NCI-H446 treated with DMSO at 0.1 percent for 48 hours (cell line): ENCODE data around the gene PEX14.
A peak's percentile ranks its signal among the peaks of the same experiment; 100 is the strongest.
"Not testable (repeated sequence)": the region's sequence is repeated elsewhere in the genome, so short reads cannot be mapped to it uniquely, and the experiment has no call there.

Source experiments
- DNase-seq: peaks from one replicate; lab custom pipeline; 2025; lab: John Stamatoyannopoulos, UW

PEX14 gene, protein sequence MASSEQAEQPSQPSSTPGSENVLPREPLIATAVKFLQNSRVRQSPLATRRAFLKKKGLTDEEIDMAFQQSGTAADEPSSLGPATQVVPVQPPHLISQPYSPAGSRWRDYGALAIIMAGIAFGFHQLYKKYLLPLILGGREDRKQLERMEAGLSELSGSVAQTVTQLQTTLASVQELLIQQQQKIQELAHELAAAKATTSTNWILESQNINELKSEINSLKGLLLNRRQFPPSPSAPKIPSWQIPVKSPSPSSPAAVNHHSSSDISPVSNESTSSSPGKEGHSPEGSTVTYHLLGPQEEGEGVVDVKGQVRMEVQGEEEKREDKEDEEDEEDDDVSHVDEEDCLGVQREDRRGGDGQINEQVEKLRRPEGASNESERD

DNA sequence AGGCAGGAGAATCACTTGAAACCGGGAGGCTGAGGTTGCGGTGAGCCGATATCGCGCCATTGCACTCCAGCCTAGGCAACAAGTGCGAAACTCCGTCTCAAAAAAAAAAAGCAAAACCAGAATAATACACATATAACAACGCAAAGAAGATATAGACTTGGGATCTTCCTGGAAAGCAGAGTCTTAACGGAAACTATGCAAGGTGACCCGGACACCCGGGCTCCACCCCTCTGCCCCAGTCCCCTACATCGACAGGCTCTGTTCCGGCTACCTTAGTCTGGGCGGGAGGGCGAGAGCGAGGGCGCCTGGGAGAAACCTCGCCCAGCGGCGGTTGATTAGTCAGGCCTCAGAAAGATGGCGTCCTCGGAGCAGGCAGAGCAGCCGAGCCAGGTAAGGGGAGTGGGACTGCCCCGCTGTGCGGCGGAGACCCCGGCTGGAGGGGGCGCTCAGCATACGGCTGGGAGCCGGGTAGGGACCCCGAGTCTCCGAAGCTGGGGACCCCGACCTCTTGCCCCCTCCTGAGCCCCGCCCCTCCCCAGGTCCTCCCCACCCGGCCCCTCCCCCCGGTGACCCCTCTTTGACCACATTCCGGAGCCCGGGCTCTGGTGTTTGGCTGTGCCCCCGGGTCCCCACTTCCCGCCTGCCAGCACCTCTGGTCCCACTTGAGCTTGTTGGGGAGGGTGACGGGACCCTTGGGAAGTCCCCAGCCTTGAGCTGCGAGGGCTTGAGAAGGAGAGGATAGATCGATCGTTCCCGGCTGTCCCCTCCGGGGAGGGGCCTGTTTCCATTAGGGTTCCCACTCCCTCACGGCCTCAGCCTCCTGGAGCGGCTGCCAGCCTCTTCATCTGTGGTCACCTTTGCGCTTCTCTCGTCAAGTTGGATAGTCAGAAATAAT, at the start of gene PEX14:
Gene PEX14 (plus strand): TSS at position 338 of the 895 bp plus-strand sequence. CDS start 17 bp downstream, at position 355.
- DNase-seq = peak; percentile 76

DNA sequence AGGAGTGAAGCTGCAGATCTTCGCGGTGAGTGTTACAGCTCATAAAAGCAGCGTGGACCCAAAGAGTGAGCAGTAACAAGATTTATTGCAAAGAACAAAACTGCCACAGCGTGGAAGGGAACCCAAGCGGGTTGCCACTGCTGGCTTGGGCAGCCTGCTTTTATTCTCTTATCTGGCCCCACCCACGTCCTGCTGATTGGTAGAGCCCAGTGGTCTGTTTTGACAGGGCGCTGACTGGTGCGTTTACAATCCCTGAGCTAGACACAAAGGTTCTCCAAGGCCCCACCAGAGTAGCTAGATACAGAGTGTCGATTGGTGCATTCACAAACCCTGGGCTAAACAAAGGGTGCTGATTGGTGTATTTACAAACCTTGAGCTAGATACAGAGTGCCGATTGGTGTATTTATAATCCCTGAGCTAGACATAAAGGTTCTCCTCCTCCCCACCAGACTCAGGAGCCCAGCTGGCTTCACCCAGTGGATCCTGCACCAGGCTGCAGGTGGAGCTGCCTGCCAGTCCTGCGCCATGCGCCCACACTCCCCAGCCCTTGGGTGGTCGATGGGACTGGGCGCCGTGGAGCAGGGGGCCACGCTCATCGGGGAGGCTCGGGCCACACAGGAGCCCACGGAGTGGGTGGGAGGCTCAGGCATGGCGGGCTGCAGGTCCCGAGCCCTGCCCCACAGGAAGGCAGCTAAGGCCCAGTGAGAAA, 48.8 kb upstream of the PEX14 start:
- DNase-seq = not testable (repeated sequence)

DNA sequence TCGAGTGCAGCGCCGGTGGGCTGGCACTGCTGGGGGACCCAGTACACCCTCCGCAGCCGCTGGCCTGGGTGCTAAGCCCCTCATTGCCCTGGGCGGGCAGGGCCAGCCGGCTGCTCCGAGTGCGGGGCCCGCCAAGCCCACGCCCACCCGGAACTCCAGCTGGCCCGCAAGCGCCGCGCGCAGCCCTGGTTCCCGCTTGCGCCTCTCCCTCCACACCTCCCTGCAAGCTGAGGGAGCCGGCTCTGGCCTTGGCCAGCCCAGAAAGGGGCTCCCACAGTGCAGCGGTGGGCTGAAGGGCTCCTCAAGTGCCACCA, 48.3 kb upstream of the PEX14 start:
- not testable (repeated sequence) for DNase-seq

DNA sequence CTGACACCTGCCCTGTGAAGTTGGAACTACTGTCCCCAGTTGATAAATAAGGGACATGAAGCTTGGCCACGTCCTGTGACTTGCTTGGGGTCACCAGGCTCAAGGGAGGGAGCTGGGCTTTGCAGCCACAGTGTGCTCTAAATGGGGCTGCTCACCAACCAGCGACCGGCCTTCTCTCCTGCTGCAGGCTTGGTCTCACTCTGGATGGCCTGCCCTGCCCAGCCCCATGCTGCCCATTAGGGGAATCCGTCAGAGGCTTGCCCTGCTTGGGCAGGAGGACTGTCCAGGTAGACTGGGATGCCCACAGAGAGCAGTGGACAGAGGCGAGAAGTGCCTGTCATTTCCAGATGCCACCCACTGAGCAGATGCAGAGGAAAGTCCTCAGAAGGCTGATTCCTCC, 45.8 kb upstream of the PEX14 start:
- DNase-seq = no peak

DNA sequence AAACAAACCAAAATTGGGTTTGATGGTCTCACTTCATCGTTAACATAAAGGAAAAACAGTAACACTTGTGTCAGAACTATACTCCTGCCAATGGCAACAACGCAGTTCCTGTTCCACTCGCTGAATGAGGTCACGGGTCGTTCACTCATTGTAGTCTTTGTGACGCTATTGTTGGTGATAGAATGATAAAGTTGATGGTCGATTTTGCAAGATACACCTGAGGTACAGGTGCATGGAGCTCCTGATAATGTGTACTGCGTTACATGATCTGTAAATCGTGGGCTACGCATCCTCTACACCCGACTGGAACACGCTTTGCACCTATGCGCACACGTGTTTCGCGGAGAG, 44.9 kb upstream of the PEX14 start:
- no peak for DNase-seq

DNA sequence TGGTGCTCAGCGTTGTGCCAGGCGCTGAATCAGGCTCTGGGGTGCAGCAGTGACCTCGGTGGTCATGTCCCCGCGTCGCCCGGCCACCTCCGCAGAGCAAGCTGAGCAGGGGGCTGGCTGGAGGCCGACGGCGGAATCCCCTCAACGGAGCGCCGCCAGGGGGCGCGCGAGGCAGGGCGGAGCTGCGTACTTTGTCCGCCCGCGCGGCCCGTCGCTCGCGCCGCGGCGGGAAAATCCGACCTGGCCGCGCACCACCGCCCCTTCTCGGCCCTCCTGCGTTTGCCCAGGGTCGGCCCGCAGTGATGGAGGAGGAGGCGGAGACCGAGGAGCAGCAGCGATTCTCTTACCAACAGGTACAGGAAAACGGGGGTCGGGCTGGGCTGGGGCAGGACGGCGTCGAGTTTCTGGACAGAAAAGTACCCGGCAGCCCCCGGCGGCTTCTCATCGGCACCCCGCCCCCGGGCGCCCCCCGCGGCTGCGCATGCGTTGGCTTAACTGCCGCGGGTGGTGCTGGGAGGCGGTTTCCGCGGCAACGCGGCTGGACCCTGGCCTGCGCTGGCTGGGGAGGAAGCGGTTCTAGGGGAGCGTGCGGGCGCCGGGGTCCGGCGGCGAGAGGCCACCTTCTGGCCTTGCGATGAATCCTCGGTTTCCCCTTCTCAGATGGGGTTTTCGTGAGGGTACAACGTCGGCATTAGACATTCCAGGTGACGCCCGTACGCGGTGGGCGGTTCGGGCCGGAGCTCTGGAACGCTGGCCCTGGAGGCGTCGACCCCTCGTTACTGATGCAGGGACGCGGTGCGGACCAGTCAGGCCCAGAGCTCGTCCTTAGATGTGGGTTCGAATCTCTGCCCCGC, 44.3 kb upstream of the PEX14 start, which contains the start of gene CENPS:
Gene CENPS (plus strand): TSS at position 218 of the 854 bp plus-strand sequence. CDS start 85 bp downstream, at position 303.
- peak; percentile 82 for DNase-seq

DNA sequence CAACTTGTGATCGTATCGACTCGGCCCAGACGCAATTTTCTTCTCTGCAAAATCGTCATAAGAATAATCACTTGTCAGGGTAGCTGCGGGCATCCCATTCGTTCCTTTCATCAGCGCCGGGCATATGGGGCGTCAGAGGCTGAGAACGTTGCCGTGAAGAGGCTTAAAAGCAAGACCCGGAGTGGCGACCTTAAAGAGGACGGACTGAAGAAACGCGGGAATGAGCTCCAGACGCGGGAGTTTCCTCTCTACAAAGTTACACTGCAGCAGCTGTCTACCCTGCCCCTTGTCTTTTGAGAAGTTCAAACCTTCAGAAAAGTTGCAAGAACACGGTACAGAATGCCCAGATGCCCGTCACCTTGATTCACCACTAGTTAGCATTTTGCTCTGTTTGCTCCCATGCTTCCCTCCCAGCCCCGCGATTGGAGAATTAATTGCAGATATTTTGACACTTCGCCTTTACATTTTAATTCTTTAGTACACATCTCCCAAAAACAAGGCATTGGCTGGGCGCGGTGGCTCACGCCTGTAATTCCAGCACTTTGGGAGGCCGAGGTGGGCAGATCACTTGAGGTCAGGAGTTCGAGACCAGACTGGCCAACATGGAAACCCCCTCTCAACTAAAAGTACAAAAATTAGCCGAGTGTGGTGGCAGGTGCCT, 43.5 kb upstream of the PEX14 start:
- DNase-seq = no peak

DNA sequence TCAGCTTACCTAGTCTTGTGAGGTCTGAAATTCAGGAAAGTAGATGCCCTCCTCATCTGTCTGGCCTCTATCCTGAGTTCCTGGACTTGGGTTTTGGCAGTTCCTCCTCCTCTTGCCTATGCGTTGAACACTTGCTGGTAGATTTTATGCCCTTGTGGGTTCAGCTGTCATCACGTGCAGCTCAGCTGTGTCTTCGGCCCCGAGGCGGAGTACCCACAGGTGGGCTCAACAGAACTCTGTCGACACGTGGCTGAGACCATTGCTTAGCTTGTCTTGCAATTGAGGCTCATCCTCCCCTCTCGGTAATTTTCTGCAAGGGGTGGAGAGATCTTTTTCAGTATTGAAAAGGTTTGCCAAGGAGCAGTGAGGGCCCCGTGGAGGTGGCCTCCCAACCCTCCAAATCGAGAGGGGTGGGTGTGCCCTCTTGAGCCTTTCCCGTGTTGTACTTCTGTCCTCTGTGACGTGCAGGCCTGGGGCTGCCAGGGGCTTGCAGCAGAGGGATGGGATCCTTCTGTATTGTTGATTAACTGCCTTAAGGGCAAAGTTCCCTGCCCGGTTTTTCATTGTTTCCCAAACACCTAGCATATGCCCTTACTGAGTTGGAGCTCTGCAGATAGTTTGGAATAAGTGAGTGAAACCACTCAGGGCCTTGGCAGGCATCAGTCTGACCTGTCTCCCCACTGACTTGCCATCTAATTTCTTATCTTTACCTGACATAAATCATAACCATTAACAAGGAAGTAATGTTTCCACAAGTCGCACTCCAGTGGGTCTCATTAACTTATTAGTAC, 41.6 kb upstream of the PEX14 start:
- no peak for DNase-seq

DNA sequence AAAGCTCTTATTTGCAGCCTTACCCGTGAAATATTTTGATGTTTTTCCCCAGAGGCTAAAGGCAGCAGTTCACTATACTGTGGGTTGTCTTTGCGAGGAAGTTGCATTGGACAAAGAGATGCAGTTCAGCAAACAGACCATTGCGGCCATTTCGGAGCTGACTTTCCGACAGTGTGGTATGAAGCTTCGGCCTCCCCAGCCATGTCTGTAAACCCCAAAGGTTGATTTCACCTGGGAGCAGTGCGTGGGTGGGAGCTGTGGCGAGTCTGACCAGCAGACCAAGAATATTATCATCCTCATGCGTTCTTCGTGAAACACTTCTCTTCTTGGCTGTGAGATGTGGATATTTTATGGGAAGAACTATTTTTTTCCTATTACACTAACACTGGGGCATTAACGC, 41.0 kb upstream of the PEX14 start:
- no peak for DNase-seq

DNA sequence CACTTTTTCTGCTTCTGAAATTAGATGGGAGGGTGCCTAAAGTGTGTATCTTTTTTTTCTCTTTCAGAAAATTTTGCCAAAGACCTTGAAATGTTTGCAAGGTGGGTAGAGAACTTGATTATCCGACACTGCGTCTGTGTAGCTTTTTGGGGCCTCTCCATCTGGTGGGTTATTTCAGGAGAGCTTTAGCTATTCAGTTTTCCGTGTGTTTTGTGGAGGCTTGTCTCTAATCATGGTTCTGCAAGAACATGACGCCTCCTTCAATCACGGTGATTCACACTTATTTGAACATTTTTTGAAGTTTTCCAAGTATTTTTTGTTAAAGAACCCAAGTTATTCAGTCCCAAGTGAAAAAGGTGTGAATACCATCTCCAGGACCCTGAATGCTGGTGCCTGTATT, 40.2 kb upstream of the PEX14 start:
- no peak for DNase-seq

DNA sequence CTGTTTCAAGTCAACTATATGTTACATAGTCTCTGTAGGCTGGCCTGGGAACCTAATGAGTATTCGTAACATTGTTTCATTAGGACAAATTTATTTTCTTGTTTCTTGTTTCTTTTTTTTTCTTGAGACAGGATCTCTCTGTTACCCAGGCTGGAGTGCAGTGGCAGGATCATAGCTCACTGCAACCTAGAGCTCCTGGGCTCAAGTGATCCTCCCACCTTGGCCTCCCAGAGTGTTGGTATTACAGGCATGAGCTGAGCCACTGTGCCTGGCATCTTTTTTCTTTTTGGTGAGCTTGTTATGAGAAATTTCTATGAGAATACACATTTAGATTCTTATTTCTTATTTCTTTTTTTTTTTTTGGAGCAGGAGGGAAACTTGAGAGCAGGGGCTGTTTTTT, 37.7 kb upstream of the PEX14 start:
- no peak for DNase-seq

DNA sequence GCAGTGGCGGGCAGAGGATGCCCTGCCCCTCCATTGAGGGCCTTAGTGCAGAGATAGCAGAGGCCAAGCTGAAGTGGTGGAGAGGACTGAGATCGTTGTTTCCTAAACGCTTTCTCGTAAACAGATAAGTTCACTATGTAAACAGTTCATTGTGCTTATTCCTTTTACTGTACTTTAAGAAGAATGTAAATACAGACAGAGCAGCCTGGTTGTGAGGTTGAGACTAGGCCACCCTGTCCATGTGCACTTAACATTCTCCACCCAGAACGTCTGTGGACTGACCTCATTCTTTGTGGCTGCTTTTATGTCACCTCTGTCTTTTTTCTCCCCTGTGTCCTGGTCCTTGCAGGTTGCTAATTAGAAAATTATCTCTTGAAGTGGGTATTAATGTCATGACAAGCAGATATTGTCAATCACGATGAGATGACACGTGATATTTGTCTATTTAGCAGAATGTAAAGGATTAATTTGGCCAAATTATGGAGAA, 36.0 kb upstream of the PEX14 start:
- no peak for DNase-seq

DNA sequence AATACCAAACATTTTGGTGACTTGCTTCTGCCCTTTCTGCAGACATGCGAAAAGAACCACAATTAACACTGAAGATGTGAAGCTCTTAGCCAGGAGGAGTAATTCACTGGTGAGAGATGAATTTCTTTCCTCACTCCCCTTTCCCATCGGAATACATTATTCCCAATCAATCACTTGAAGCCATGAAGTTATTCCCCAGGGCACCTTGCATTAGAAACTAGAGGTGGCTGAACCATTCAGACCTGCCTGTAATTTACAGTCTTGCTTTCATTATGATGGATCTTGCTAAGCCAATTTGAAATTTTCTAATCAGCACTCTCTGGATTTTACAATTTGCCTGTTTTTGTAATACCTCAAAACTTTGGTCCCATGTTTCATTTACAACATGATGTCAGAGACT, 34.4 kb upstream of the PEX14 start:
- no peak for DNase-seq

DNA sequence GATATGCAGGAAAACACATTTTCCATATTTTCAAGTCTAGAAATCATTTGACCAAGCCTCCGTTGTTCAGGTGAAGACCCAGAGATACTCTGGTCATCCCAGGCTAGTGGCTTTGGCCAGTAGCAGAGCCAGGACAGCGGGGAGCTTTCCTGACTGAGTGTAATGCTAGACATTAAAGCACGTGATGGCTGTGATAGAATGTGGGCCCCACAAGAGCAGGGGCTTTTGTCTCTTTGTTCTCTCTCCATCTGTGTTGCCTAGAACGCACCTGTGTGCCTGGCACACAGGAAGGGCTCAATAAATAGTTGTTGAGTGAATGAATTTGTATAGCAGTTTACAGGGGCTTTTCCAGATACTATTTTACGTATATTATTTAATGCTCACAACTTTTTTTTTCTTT, 34.0 kb upstream of the PEX14 start:
- no peak for DNase-seq

DNA sequence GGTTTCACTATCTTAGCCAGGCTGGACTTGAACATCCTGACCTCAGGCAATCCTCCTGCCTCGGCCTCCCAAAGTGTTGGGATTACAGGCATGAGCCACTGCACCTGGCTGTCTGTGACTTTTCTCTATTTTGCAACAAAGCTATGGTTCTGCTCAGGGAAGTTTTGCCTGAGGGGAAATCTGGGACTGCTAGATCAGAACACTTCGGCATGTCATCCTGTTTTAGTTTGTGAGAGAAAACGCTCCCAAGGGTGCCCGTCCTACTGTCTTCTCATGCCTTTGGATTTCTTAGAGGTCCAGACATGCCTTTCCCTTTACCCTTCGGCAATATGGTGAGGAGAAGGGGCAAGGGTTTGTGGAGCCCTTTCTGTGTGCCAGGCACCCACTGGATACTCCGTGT, 30.5 kb upstream of the PEX14 start:
- DNase-seq = no peak

DNA sequence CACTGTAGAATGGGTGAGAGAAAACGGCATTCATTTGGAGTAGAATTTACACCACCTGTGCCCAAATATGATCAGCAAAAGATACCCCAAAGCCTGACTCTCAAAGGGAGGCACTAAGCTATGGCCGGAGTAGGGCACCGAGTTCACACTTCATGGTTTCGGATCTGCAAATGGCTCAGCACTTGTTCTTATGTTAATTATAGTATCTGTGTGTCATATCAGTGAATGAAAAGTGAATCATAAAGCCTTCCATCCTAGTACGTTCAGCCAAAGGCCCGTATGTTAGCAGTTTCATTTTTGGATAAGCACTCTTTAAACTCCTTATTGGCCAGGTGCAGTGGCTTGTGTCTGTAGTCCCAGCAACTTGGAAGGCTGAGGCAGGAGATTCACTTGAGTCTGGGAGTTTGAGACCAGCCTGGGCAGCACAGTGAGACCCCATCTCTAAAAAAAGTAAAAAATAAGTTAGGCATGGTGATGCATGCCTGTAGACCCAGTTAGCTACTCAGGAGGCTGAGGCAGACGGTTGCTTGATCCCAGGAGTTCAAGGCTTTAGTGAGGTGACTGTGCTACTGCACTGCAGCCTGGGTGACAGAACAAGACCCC, 29.9 kb upstream of the PEX14 start:
- no peak for DNase-seq

DNA sequence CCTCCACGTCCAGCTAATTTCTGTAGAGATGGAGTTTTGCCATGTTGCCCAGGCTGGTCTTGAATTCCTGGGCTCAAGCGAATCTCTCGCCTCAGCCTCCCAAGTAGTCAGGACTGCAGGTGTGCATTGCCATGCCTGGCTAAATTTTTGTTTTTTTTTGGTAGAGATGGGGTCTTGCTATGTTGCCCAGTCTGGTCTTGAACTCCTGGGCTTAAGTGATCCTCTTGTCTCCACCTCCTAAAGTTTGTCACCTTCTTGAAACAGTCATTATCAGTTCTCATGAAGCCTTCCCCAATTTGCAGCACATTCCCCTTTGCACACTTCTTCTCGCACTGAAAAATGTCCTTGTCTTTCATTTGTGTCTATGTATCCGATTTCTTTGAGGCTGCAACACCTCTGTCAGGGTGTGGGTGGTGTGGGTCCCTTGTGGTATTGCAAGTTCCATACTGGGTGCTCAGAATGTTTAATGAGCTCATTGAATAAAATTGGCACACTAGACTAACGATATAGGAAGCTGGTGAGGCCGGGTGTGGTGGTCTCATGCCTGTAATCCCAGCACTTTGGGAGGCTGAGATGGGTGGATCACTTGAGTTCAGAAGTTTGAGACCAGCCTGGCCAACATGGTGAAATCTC, 27.8 kb upstream of the PEX14 start:
- no peak for DNase-seq

DNA sequence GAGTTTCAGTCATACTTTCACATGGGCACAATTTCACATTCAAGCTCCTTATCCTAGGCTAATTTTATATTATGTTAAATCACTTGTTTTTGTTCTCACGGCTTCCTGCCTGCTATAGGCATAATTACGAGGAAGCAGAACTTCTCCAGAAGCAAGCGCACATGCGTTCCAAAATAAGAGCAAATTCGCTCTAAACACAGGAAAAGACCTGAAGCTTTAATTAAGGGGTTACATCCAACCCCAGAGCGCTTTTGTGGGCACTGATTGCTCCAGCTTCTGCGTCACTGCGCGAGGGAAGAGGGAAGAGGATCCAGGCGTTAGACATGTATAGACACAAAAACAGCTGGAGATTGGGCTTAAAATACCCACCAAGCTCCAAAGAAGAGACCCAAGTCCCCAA, 25.0 kb upstream of the PEX14 start, which contains the start of gene CORT:
Gene CORT (plus strand): TSS at position 281 of the 400 bp plus-strand sequence. CDS start 193 bp downstream, outside the sequence.
- DNase-seq = no peak

DNA sequence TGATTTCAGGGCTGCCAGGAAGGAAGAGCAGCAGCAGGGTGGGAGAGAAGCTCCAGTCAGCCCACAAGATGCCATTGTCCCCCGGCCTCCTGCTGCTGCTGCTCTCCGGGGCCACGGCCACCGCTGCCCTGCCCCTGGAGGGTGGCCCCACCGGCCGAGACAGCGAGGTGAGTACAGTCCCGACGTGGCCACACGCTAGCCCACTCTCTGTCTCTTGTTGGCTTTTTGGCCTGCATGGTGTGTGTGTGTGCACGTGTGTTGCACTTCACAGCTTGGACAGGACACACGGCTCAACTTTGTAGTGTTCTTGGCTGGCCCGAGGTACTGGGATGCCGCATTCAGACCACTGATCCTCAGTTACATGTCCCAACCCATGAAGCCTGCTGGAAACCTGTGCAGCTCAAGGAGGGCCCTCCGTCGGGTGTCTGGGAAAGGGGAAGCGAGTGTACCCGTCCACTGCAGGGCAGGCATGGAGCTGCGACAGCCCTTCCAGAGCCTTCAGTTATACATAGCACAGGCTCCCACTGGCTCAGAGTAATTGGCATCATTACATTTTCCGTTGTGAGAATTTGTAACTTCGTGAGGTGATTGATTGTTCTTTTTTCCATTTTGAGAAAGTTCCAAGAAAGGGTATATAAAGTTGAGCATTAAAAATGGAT, 24.5 kb upstream of the PEX14 start:
- no peak for DNase-seq
